ENCODE results near the gene ADAP1.
"Not testable (repeated sequence)": the region's sequence is repeated elsewhere in the genome, so short reads cannot be mapped to it uniquely, and the experiment has no call there.

Gene ADAP1

GRCh38 chr7:974172-974571, 19.7 kb upstream of the ADAP1 start:
- DNase-seq = no peak

- DNase-seq = no peak
These were observed 18.8 kb upstream of the ADAP1 start for GRCh38 chr7:973312-973711.

GRCh38 chr7:972676-973309, 18.3 kb upstream of the ADAP1 start:
- no peak for DNase-seq

- no peak for DNase-seq
These were observed 17.6 kb upstream of the ADAP1 start for GRCh38 chr7:972110-972509.

- DNase-seq = no peak
These were observed 16.3 kb upstream of the ADAP1 start for GRCh38 chr7:970744-971143.

GRCh38 chr7:969403-969802, 14.9 kb upstream of the ADAP1 start:
- DNase-seq = no peak

GRCh38 chr7:968205-969105, 14.0 kb upstream of the ADAP1 start:
- no peak for DNase-seq

- no peak for DNase-seq
These were observed 13.0 kb upstream of the ADAP1 start for GRCh38 chr7:967361-968082.

- no peak for DNase-seq
These were observed 12.0 kb upstream of the ADAP1 start for GRCh38 chr7:966291-967069.

- DNase-seq = peak; percentile 58
These were observed 10.1 kb upstream of the ADAP1 start for GRCh38 chr7:964401-965231.

GRCh38 chr7:963236-964078, 9.0 kb upstream of the ADAP1 start:
- DNase-seq = peak; percentile 32

- DNase-seq = peak; percentile 18
These were observed 8.1 kb upstream of the ADAP1 start for GRCh38 chr7:962401-963081.

GRCh38 chr7:961546-962400, 7.3 kb upstream of the ADAP1 start:
- DNase-seq = peak; percentile 16

- not testable (repeated sequence) for DNase-seq
These were observed 6.5 kb upstream of the ADAP1 start for GRCh38 chr7:960972-961371.

GRCh38 chr7:960269-960871, 5.9 kb upstream of the ADAP1 start:
- no peak for DNase-seq

- DNase-seq = not testable (repeated sequence)
These were observed 5.3 kb upstream of the ADAP1 start for GRCh38 chr7:959740-960139.

- DNase-seq = peak; percentile 15
These were observed 4.8 kb upstream of the ADAP1 start for GRCh38 chr7:959271-959670.
